Gastrocnemius medialis (tissue), 4 donors: Measurements from ENCODE around the gene SREBF1.

Experiments used
- CTCF ChIP-seq, 5 experiments: fragments of 450-650 bp in 3 of 5; fragments of 200-600 bp in 2 of 5; sonication (generic) in 2 of 5; IDR thresholded peaks in 4 of 5; conservative IDR thresholded peaks in 1 of 5; 1 replicate in 4 of 5; 2 replicates in 1 of 5; pipeline ENCODE4 v1.5.1; 2016 to 2019; ENCODE audit warnings: antibody characterized with exemption in 5 of 5, mild to moderate bottlenecking in 3 of 5, moderate library complexity in 3 of 5
- POLR2A ChIP-seq, 2 donors: fragments of 450-650 bp; IDR thresholded peaks; one replicate each; pipeline ENCODE4 v1.6.1; 2017; ENCODE audit warnings: antibody characterized with exemption in 2 of 2, mild to moderate bottlenecking in 2 of 2, moderate library complexity in 2 of 2

- no peak for TF ChIP-seq CTCF (IDR thresholded peaks at IDR 0.05 in 4 of 5, conservative IDR thresholded peaks at IDR 0.05 in 1 of 5)
- TF ChIP-seq POLR2A (IDR thresholded peaks at IDR 0.05) = no peak
Measured at GRCh38 chr17:17792037-17792550, 44.7 kb downstream of the SREBF1 start.
